Measurements from ENCODE around the gene GPR158. TPM values are rescaled to one million over a fixed set of nuclear protein-coding genes. Genes with fewer than 3 reads are reported as not detected.

The GPR158 gene
- total and polyA plus RNA-seq, 9 of the 15 experiments (the other 6 are each of a cell fraction or from before 2014, with no cell fraction given): 4.0 to 7.6 (median 5.0) TPM

GRCh38 chr10:25455980-25456567 is 281.3 kb downstream of the GPR158 start:
- FAIRE-seq: peak; percentile 80
- H3K4me3 ChIP-seq: no peak overlapping the region
- in situ Hi-C loops (cut with MboI) (no loop called here), intact Hi-C loops (cut with micrococcal nuclease) (loop anchor here (5.0 kb wide), 1 partner anchor 181 kb away; no protein-coding TSS in a partner anchor)
- peak overlapping the region; percentile 51 for H3K4me2 ChIP-seq (ENCODE audit: insufficient read depth, low read length)
- H3K9me3 ChIP-seq (replicated peaks; ENCODE audit: control insufficient read depth, insufficient read depth, low read depth, low read length): no peaks in the 10 kb centered on the region
- H3K79me2 ChIP-seq (ENCODE audit: control insufficient read depth, insufficient read depth, low read length): no peaks in the 10 kb centered on the region
- no peaks in the 10 kb centered on the region for H3K36me3 ChIP-seq (ENCODE audit: control insufficient read depth, insufficient read depth, low read length)
- H3K27ac ChIP-seq (ENCODE audit: extremely low read depth, low read depth, low read length): peak overlapping the region; percentile 38; the same call in 1 of the 3 replicates
- ChIA-PET CTCF (ENCODE audit: low intra/inter-chr PET ratio) (no interaction called here), POLR2A (no interaction called here)
- ATAC-seq: peak; percentile 72
- 2% methylated on average over 4 of the region's 4 CpGs for WGBS (ENCODE audit: insufficient coverage, low coverage, missing lambda C conversion rate)
- no peaks in the 10 kb centered on the region for H3K4me1 ChIP-seq (replicated peaks in 1 of 2; ENCODE audit: control insufficient read depth in 2 of 2, insufficient read depth in 2 of 2, low read length in 2 of 2)
- no TSS peak for BruUV-seq (replicated peaks)
- H2AFZ ChIP-seq (ENCODE audit: low read depth, low read length): peak overlapping the region; percentile 95
- H3K9me1 ChIP-seq (ENCODE audit: control insufficient read depth, insufficient read depth, low read length): no peaks in the 10 kb centered on the region
- no peaks in the 10 kb centered on the region for H4K20me1 ChIP-seq (replicated peaks; ENCODE audit: control insufficient read depth, insufficient read depth, low read length)
- peak in 2 of 4 experiments; percentile 12 to 14 for DNase-seq (ENCODE audit: extremely low read depth in 1 of 4, low spot score in 3 of 4)
- H3K9ac ChIP-seq (ENCODE audit: insufficient read depth in 1 of 2, low read depth in 2 of 2, low read length in 2 of 2): no peak overlapping the region
- H3K27me3 ChIP-seq (ENCODE audit: control insufficient read depth in 2 of 2, insufficient read depth in 2 of 2, low read length in 2 of 2): no peaks in the 10 kb centered on the region
- TF ChIP-seq ADNP (tag; IDR thresholded peaks at IDR 0.05) (no peak), NFATC3 (IDR thresholded peaks at IDR 0.05) (no peak), GTF2F1 (IDR thresholded peaks at IDR 0.05; ENCODE audit: low read depth, low read length) (no peak), MAX (CRISPR knock-in tag; IDR thresholded peaks at IDR 0.05) (no peak), ATF6 (CRISPR knock-in tag; IDR thresholded peaks at IDR 0.05) (no peak), HMG20A (CRISPR knock-in tag; conservative IDR thresholded peaks at IDR 0.05) (no peak), FOXM1 (IDR thresholded peaks at IDR 0.05; ENCODE audit: low read depth) (0 out of 2 replicates have a peak, but pooled peaks have one; percentile 18), FOXM1 (CRISPR knock-in tag; IDR thresholded peaks at IDR 0.05; ENCODE audit: low read depth) (no peak), RAD21 (CRISPR knock-in tag; conservative IDR thresholded peaks at IDR 0.05 in 1 of 2, IDR thresholded peaks at IDR 0.05 in 1 of 2) (peak in 1 of 2 experiments; percentile 53; a peak in 2 of 4 replicates), RBM22 (IDR thresholded peaks at IDR 0.05; ENCODE audit: low read depth, low read length, poor library complexity, severe bottlenecking) (no peak), ARID1B (IDR thresholded peaks at IDR 0.05) (0 out of 2 replicates have a peak, but pooled peaks have one; percentile 16), PRPF4 (IDR thresholded peaks at IDR 0.05; ENCODE audit: insufficient read depth, low read depth, low read length, poor library complexity, severe bottlenecking) (no peak), ZNF740 (CRISPR knock-in tag; IDR thresholded peaks at IDR 0.05) (no peak), ZNF740 (tag; IDR thresholded peaks at IDR 0.05) (no peak), SOX6 (IDR thresholded peaks at IDR 0.05) (0 out of 2 replicates have a peak, but pooled peaks have one; percentile 9), ZNF561 (CRISPR knock-in tag; conservative IDR thresholded peaks at IDR 0.05) (no peak), TFAM (CRISPR knock-in tag; conservative IDR thresholded peaks at IDR 0.05) (no peak)
